HG02973 (cell line): ENCODE results near the gene PDCD1.

Source experiments
- ATAC-seq: cut with Tn5 transposase; IDR thresholded peaks from one replicate; pipeline ENCODE4 v1.9.1; 2021; ENCODE audit warnings: moderate library complexity; ENCODE audit not compliant: unreplicated experiment

The PDCD1 gene

DNA sequence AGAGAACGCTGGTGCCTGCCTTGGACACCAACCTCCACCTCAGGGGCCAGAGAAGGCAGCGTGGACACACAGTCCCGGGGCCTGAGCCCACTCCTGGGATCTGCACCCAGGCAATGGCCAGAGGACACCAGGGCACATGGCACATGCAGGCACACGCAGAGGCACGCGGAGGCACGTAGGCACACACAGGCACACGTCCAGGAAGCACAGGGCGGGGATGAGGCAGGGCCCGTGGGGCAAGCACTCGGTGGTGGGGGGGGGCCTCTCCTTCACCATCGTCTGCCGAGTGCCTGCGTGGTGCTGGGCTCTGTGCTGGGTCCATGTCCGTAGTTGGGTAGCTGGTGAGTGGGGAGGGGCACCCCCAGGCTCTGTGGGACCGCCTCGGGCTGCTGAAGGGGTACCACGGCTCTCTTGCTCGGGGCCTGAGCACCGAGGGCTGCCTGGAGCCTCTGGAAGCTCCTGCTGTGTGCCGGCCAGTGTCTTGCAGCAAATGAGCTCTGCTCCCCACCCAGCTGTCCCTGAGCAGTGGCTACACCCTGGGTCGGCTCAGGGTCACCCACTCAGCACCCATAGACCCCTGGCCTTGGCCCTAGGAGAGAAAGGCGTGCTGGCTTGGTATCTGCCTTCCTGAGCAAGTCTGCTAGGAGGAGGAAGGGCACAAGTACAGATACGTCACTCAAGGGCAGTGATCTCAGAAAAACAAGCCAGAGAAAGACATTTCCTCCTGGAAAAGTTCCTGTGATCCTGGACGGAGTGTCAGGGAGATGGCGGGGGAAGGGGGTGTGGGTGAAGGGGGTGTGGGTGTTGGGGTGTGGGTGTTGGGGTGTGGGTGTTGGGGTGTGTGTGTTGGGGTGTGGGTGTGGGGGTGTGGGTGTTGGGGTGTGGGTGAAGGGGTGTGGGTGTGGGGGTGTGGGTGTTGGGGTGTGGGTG is 37.3 kb upstream of the PDCD1 start:
- no peak for ATAC-seq

DNA sequence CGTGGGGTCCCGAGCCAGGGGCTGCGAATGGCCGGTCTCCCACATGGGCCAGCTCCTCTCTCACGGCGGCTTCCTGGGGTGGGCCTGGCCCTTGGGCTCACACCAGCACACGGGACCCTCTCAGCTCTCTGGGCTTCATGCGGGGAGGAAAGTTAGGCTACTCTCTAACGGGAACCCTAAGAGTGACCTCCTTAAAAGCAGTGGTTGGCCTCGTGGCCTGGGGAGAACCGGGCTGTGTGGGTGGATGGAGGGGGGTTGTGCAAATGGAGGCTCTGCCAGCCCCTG is 36.7 kb upstream of the PDCD1 start:
- ATAC-seq = no peak

DNA sequence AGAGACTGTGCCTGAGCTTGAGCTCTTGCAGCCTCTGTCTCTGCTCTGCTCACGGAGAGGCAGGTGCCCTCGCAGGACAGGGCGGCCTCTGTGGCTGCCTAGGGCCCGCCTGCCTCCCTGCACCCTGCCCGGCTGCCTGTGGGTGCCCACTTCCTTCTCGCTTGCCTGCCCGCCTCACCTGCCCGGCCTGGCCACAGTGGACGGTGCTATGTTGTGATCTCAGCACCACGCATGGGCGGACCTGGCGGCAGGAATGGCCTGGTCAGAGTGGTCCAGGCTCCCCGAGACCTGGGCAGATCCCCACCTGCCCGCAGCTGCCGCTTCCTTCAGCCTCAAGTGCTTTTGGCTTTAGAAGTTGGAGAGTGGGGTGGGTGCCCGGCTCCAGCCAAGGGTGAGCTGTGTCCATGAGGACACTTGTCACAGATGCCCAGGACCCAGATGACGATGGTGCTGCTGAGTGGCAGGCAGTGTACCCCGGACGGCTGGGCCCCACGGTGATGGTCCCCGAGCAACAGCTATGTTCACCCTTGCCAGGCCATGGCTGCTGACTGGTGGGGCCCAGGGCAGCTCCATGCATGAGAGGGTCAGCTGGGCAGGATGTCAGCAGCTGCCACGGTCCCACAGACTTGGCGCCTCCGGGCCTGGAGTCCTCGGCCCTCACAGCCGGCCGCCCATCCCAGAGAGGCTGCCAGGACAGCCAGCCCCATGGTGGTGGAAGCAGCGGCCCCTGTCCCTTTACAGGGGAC is 36.2 kb upstream of the PDCD1 start:
- no peak for ATAC-seq

DNA sequence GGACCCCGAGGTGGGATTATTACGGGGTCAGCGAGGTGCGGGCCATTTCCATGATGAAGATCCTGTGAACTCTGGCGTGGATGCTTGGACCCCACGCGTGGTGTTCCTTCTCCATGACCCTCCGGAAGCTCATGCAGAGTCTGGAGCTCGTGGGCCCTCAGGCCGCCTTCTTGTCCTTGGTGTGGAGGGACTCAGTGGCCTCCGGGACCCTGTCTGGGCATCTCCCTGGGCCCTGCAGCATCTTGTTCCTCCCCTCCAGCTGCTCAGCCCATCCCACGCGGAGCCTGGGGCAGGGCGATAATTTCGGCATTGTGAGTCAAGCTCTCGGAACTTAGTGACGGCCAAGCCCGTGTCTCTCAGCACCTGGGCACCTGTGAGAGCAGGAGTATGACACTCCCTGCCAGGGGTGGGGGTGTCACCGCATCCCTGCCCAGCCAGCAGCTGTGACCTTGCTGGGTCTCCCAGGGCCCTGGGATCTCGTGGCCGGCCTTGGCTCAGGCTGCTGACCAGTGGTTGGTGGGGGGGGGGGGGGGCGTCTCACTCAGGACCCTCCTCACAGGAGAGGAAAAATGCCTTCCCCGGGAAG is 35.5 kb upstream of the PDCD1 start:
- ATAC-seq = no peak

DNA sequence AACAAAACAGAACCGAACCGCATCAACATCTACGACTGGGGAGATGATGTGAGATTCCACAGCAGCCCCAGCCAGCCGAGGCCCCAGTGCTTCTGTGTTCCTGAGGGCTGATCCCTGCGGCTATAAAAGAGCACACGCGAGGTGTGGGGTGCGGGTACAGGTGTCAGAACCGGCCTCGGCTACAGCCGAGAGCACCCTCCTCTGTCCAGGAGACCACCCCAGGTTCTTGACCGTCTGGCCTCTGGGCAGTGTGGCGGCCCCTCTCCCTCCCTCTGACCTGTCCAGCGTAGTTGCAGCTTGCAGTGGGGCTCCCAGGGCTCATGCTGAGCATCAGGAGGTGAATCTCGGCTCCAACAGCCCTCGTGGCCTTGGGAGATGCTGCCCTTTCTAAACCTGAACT is 34.6 kb upstream of the PDCD1 start:
- ATAC-seq = no peak

DNA sequence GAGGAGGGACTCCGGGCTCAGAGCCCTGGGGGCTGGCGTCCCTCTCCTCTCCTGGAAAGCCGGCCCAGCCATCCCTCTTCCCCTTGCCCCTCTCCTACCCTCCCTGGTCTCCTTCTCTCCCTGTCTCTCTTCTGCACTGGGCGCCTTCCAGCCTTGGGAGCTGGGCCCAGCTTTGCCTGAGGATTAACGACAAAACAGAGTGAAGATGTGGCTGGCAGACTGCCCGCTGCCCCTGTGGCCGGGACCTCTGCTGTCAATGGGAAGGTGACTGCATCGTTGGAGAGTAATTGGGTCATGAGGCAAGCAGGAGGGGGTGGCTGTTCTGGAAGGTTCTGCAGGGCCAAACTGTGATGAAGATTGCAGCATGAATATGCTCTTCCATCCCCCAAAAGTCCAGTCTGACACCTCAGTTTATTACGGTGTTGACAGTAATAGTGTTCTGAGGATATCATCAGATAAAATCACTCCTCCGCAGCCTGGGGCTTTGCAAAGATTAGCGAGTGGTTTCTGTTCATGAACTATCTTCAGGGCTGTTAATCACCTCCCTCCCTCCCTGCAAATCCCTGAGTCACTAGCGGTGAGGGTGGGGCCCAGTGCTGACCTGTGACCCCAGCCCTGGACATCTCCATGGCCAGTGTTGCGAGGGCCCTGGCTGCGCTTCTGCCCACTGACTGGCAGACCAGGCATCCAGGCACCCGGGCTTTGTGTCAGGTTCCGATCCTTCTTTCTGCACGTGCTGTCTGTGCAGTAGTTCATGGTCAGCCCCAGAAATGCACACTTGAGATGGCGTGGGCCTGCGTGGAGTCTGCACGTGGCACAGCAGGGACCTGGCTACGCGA is 33.8 kb upstream of the PDCD1 start:
- ATAC-seq = no peak

DNA sequence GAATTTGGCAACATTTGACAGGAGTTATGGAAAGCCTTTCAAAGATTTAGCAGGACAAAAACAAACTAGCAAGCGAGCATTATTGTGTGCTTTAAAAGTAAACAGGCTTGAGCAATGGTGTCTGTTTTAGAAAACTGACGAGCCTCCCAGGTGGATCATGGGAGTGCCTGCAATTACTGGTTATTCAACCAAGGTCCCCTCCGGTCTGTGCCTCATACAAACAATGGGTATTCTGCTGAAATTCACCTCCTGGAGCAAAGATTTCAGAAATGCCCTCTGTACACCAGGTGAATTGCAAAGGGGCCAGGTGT is 33.2 kb upstream of the PDCD1 start:
- no peak for ATAC-seq

DNA sequence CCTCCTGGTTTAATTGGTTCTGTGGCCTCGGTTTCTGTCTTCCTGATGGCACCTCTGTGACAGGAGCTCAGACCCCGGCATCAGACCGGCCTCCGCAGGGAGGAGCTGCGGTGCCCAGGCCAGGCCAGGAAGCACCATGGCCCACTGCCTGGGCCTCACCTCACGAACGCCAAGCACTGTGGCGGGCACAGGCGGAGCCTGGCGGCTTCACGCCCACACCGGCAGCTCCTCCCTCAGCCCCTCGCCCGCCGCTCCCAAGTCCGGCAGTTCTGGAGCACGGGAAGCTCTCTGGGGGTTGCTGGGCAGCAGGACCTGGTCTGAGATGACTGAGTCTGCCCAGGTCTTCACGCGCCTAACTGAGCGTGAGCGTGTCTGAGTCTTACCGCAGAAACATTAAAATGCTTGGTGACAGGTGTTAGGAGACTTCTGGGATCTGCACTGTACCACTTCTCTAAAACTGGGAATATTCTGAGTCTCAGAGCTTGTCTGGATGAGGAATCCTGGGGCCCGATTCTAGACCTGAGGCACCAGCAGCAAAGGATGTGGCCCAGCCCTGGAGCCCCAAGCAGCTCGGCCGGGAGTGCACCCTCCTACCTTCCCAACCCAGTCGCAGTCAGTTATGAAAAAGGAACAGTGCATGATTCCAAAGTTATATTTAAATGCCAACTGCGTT is 32.8 kb upstream of the PDCD1 start:
- ATAC-seq = no peak

DNA sequence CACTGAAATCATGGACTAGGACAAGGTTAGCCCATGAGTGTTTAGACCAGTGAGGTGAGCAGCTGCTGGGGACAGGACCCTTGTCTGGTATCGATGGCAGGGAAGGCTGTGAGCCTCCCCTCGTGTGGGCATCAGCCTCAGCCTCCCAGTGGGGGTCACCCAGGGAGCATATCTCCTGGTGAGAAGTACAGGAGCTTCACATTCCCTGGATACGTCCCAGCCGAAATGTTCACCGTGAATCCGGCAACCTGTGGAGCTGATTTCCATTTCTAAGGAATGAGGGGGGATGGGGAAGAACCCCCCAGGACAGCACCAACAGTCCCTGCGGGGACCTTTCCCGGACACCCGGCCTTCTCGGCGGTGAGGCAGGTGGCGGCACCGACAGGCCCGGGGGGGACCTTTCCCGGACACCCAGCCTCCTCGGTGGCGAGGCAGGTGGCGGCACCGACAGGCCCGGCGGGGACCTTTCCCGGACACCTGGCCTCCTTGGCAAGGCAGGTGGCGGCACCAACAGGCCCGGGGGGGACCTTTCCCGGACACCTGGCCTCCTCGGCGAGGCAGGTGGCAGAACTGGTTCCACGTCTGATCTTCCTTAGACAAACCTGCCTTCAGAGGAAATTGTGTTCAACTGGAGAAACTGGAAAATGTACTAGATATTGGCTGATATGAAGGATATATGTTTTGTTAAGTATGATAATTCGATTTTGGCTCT is 32.0 kb upstream of the PDCD1 start:
- ATAC-seq = no peak

DNA sequence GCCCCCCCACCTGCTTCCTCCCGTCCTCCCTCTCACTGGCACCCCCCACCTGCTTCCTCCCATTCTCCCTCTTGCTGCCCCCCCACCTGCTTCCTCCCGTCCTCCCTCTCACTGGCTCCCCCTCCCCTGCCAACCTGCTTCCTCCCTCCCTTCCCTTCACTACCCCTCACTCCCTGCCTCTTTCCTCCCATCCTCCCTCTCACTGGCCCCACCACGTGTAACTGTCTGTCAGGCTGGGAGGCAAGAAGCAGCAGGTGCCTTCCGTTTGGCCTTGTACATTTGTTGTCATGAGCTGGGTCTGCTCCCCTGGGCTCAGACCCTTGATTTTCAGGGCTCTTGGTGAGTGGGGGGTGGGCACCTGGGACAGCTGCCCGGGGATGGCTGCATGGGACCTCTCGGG is 29.9 kb upstream of the PDCD1 start:
- ATAC-seq = no peak

DNA sequence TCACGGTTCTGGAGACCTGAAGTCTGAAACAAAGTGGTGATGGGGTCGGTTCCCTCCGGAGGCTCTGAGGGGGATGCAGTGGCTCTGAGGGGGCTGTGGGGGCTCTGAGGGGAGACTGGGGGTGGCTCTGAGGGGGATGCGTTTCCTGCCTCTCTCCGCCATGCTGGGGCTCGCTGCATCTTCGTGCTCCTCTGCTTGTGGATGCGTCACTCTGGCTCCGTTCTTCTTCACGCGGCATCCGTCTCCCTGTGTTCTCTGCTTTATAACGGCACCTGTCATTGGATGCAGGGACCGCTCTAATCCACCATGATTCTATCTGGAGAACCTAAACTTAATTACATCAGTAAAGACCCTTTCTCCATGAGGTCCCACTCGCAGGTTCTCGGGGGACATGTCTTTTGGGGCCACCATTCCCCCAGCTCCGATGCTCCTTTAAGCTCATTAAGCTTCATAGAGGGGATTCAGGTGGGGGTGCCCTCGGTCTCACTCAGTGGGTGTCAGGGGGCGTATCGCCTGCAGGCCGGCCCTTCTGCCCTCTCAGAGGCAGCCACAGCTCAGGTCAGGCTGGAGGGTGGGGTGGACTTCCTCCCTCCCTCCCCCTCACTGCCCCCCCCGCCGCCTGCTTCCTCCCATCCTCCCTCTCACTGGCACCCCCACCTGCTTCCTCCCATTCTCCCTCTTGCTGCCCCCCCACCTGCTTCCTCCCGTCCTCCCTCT is 29.3 kb upstream of the PDCD1 start:
- ATAC-seq = no peak

DNA sequence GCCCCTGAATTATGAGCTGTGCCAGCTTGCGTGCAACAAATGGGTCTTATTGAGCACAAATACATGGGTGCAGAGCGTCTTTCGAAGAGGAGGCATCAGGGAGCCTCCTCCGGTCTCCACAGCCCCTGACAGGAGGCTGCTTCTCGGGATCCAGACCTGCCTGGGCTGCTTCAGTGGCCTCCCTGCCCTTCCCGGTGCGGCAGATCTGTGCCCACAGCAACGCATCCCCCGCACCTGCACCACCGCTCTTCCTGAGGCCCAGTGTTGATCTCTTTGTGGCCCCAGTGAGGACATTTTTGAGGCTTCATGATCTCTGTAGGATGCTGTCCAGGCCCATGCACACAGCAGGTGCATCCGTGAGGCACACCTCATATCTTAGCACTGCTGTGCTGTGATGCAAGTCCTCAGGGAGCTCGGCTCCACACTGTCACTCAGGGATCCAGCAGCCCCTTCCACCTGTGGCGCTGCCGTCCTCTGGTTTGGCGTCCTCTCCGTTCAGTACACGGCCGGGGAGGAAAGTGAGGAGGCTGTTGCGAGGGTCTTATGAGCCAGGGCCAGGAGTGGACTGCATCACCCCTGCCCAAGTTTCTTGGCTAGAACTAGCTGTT is 28.2 kb upstream of the PDCD1 start:
- no peak for ATAC-seq

DNA sequence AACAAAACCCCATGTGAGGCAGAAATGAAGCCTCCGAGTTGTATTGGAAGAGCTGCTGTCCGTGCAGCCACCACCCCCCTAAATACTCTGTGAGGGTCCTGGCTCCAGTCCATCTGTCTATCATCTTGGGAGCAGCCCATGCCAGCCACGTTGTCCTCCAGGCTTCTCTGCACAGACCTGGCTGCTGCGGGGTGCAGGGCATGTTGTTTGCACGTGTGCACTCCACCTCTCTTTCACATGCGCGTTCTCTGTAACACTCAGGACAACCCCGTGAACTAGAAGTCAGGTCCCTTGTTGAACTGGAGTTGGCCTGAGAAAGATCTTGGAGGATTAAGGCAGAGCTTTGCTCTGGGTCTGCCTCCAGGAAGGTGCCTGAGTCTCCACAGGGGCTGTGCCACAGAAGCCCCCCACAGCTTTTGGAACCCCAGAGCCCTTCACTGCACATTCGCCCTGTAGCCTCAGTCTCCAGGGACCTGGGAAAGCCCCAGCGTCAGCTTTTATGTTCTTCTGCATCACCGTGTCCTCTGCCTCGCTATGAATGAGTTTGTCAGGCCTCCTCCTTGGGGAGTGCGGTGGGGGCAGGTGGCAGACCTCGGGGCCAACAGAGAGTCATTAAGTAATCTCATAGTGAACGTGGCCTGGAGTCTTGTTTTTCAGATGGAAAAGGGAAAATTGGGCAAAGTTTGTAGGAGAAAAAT is 27.4 kb upstream of the PDCD1 start:
- no peak for ATAC-seq

DNA sequence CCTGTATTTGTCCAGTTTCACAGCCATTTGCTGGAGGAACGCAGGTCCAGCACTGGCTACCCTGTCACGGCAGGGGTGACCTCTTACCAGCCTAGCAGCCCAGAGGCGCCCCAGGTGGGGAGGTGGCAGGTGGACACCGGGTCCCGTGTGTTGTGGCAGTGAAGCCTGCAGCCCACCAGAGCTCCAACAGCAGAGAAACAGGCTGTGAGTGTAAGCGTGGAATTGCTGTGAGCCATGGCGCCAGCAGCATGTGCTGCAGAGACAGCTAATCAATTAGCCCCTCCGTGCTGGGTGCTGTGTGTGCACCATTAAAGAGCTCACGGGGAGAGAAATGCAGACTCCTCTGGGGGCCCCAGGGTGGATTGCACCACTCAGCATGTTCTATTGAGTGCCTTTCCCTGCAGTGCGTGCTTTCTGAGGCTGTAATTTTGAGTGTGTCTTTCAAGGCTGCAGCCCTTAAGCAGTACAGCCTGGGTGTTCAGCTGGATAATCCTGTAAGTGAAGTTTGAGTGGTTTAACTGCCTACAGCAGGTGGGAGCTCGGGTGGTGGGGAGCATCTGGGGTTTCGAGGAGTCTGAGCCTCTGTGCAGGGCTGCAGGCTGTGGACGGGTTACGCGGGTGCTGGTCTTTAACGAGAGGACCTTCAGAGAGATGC is 26.7 kb upstream of the PDCD1 start:
- no peak for ATAC-seq

DNA sequence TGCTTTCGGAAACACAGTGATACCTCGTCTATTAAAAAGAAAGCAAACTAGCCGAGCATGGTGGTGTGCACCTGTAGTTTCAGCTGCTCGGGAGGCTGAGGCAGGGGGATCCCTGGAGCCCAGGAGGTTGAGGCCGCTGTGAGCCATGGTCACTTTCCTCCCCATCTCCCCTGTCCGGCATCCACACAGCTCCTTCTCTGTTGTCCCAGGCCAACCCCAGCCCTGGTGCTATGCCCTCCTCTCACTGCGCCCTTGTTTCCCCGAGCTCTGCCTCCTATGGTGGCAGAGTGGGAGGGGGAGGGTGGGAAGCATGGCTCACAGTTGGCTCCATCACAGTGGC is 26.2 kb upstream of the PDCD1 start:
- no peak for ATAC-seq

DNA sequence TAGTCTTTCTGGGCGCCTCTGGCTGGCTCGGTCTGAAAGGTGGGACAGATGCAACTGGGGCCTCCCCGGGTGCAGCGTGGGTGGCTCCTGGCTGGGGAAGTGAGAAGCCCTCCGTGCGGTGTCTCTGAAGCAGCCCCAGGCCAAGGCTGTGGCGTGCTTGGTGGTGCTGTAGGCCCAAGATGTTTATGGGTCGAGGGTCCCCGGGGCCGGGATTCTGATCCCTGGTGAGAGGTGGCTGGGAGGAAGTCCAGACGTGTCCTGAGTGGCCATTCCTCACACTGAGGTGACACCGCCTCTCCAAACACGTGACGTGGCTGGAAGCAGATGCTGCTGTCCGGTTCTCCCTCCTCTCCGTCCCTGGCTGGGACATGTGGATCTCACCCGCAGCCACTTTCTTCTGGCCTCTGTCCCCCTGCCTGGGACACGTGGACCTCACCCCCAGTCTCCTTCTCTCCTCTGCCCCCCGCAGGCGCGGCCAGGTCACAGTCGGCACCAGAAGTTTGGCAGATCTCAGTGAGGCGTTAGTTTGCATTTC is 23.5 kb upstream of the PDCD1 start:
- ATAC-seq = peak; percentile 55

DNA sequence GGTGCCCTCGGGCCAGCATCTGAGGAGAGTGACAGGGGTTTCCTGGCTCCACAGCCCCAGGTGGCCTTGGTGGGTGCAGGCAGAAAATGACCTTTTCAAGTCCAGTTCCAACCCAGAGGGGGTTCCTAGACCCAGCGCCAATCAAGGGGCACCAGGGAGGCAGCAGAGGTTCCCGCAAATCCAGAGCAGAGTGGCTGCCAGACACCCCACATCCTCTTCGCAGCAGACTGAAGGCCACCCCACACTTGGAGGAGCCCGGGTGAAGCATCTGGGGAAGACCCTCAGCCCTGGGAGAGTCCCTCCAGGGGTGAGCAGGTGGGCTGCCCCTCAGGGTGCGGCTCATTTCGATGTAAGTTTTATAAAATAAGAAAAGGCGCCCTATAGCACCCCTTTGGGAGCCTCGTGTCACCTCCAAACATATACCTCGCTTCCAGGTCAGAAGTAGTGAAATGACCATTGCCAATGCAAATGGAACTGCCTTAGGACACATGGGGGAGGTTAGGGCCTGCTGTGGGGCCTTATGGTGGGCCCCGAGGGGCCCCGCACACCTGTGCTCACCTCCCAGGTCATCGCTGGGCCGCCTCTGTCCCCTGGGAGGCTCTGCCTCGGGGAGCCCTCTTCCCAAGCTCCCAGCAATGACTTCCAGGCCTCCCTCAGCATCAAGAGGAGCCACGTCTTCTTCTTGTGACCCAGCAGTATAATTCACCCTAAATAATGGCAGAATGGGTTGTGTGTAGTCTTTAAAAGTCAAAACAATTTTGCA is 21.8 kb upstream of the PDCD1 start:
- no peak for ATAC-seq
